Choroid plexus epithelial cell (primary cell): ENCODE data around the gene PIGL.

Experiments
- DNase-seq: peaks from one replicate; pipeline ENCODE4 v3.0.0-alpha.2; 2010; ENCODE audit warnings: low read depth
- H3K4me3 ChIP-seq: 2 replicates; pipeline ENCODE4 v1.5.1; 2011; ENCODE audit warnings: low read depth, mild to moderate bottlenecking, control low read depth, low read length, moderate library complexity
- TF ChIP-seq, protein P1 (sequence below): conservative IDR thresholded peaks from 2 replicates; pipeline ENCODE4 v1.5.1; 2011; ENCODE audit warnings: low read depth, mild to moderate bottlenecking, control low read depth, inconsistent platforms, low read length, moderate library complexity

Gene PIGL

DNA sequence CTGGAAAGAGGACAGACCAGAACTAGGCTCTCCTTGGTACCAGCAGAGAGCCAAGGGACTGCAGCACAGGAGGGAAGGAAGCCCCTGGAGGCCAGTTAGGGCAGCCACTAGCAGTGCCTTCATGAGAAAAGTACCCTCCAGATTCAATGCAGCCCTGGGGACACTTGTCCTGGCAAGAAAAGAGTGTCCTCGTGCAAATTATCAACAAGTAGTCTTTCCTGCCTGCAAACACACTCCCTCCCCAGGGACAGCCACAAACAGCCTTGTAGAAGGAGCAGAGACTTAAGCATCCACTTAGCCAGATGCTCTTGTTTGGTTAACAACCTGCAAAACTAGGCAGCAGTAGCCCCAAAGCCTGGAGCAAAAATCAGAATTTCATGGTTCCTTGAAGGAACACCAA, 112.0 kb downstream of the PIGL start:
- no peak for DNase-seq
- TF ChIP-seq, protein P1, sequence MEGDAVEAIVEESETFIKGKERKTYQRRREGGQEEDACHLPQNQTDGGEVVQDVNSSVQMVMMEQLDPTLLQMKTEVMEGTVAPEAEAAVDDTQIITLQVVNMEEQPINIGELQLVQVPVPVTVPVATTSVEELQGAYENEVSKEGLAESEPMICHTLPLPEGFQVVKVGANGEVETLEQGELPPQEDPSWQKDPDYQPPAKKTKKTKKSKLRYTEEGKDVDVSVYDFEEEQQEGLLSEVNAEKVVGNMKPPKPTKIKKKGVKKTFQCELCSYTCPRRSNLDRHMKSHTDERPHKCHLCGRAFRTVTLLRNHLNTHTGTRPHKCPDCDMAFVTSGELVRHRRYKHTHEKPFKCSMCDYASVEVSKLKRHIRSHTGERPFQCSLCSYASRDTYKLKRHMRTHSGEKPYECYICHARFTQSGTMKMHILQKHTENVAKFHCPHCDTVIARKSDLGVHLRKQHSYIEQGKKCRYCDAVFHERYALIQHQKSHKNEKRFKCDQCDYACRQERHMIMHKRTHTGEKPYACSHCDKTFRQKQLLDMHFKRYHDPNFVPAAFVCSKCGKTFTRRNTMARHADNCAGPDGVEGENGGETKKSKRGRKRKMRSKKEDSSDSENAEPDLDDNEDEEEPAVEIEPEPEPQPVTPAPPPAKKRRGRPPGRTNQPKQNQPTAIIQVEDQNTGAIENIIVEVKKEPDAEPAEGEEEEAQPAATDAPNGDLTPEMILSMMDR: peak; percentile 29
- no peak overlapping the region for H3K4me3 ChIP-seq

DNA sequence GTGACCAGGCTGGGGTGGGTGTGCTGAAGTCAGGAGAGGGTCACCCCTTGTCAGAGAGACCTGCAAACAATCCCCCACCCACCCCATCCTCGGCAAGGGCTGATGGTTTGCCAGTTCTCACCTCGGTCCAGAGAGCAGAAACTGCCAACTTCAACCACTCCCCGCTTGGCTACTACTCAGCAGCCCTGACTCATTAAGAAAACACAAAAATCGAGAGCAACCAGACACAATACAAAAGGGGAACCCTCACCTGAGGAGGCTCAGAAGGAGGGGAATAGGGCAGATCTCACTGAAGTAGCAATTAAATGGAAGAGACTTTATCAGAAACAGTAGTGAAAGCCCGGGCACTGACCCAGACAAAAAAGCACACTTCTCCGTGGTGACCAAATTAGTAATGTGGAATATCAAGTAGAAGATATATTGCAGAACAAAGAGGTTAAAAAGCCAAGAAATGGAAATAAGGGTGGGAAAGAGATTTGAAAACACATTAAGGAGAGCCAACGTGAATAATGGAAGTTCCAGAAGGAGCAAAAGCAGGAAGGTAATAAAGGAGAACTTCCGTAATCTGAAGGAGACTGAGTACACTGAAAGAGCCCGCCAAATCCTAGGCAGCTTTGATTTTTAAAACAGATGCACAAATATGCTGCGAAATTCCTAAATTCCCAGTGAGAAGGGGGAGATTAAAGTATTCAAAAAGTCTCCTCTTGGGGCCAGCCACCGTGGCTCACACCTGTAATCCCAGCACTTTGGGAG, 112.7 kb downstream of the PIGL start:
- peak; percentile 54 for DNase-seq
- H3K4me3 ChIP-seq: no peak overlapping the region
- TF ChIP-seq, protein P1: no peak

DNA sequence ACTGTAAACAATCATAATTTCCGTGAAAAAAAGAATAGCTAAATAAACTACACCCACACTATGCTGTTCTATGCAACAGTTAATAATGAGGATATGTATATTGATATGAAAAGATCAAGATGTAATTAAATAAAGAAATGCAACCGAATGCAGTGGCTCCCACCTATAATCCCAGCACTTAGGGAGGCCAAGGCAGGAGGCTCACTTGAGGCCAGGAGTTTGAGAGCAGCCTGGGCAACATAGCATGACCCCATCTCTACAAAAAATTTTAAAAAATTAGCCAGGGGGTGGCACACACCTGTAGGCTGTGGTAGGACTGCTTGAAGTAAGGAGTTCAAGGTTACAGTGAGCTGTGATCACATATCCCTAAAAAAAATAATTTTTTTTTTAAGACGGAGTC, 121.4 kb downstream of the PIGL start:
- DNase-seq: no peak
- H3K4me3 ChIP-seq: no peak overlapping the region

DNA sequence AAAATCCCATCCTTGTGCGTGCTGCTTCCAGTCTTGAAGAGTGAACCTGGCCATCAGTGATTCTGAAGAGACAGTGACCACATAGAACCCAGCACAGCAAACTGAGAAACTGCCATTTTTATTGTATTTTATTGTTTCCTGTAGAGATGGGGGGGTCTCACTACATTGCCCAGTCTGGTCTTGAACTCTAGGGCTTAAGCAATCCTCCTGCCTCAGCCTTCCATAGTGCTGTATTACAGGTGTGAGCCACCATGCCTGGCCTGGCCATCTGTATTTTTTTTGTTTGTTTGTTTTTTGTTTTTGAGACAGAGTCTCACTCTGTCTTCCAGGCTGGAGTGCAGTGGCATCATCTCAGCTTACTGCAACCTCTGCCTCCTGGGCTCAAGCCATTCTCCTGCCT, 122.4 kb downstream of the PIGL start:
- TF ChIP-seq, protein P1: no peak
- DNase-seq: no peak
- H3K4me3 ChIP-seq: no peak overlapping the region

More for the DNA sequence above, 121.4 kb downstream of the PIGL start:
- TF ChIP-seq, protein P1: no peak

DNA sequence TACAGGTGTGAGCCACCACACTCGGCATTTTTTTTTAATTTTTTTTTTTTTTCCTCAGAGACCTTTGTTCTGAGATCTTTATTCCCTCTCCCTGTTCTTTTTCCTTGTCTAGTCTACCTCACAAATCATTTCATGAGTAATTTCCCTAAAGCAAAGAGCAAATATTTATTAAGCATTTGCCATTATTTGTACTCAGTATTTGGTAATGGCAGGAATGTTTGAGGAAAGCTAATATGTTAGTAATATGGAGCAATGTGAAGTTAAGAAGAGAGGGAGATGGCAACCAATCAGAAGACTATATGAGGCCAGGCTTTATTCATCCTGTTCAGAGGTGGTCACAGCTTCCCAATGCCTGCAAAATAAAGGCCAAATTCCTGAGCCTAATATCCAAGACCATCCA, 122.9 kb downstream of the PIGL start:
- TF ChIP-seq, protein P1: no peak
- DNase-seq: no peak
- H3K4me3 ChIP-seq: no peak overlapping the region

DNA sequence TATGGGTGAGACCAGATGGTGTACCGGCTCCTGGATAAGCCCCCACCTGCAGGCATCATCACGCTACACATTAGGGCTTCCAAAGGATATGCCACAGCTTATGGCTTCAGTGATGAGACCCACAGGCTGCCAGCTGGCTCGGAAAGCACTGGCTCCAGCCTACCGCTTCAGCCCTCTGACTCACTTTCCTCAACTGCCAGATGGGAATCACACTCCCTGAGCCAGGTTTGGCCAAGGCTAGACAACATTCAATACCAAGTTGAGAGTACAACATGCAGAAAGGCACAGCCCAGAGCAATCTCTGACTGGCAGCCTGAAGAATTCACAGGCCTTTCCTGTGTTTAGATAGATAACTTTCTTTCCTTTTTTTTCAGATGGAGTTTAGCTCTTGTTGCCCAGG, 126.0 kb downstream of the PIGL start:
- TF ChIP-seq, protein P1: no peak

DNA sequence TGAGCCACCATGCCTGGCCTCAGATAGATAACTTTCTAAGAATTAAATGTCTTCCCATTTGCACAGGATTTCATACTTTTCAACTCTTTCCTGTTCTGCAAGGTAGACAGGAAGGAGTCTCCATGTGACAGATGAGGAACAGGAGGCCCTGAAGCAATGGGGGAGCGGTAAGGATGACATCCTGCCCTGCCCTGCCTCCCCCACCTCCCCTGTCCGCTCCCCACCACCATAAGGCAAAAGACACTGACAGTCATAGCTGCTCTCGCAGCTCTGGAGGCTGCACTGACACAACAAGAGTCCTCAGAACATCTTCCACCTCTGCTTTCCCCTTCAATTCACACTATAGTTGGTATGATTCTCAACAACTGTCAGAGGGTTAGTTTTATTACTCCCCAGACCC, 126.6 kb downstream of the PIGL start:
- TF ChIP-seq, protein P1: no peak
- no peak for DNase-seq
- no peak overlapping the region for H3K4me3 ChIP-seq

More for the DNA sequence above, 126.0 kb downstream of the PIGL start:
- no peak for DNase-seq
- no peak overlapping the region for H3K4me3 ChIP-seq
